Retinal pigment epithelial cell (primary cell): ENCODE measurements around the gene MAP2.

Experiments
- DNase-seq: peaks from one replicate; pipeline ENCODE4 v3.0.0-alpha.2; 2010; ENCODE audit warnings: low read depth
- H3K4me3 ChIP-seq: 2 replicates; pipeline ENCODE4 v1.5.1; 2011; ENCODE audit warnings: mild to moderate bottlenecking, low read length, control low read depth, moderate library complexity
- CTCF ChIP-seq: conservative IDR thresholded peaks from 2 replicates; pipeline ENCODE4 v1.5.1; 2011; ENCODE audit warnings: low read depth, low read length, control low read depth, inconsistent platforms

MAP2 gene

DNA sequence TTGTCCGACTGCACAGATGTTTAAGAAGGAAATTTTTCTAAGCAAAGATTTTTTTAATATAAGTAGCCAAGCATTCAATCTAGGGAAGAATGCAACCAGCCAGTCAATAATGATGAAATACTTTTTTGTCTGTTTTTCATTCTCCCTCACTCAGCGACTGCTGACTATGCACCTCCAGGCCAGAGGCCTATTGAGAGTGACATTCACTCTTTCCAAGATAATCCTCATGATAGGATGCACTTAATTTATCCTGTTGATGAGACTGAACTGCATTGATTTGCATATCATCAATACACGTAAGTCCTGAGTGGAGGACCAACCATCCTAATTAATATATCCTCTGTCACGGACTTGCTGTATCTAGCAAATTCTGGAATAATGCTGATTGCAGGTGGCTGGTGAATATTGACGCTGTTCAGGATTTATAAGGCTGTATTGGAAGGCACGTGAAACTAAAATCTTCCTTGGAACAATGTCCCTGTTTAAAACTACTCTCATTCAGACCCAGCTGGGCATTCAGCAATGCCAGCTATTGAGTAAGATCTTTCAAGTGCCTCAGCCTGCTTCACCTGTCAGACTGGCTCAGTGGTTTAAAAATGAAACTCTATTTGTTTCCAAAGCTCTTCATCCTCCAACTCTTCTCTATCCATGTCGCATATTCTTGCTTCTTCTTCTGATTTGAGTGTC, 142.2 kb downstream of the MAP2 start:
- DNase-seq, result no peak
- no peak for TF ChIP-seq CTCF
- no peak overlapping the region for H3K4me3 ChIP-seq

- no peak overlapping the region for H3K4me3 ChIP-seq
- no peak for TF ChIP-seq CTCF
- DNase-seq, result no peak
Observed at GRCh38 chr2:209570194-209570593, 146.3 kb downstream of the MAP2 start.

DNA sequence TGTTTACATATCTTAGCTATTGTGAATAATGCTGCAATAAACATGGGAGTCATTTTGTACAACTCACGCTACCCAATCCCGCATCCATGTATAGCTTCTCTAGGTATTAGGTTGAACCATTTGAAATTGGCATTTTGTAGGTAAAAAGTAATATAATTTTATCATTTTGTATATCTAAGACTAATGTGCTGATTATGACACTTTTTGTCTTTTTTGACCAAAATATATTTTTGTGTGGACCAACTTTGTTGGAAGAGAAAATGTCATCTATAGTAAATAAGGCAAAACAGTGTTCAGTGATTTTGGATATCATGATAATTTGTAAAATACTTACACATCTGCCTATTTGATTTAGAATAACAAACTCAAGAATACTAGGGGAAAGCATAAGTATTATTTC, 150.7 kb downstream of the MAP2 start:
- no peak for DNase-seq
- no peak overlapping the region for H3K4me3 ChIP-seq
- TF ChIP-seq CTCF, result no peak

- TF ChIP-seq CTCF, result peak; percentile 35
- no peak for DNase-seq
- H3K4me3 ChIP-seq, result no peak overlapping the region
Observed at GRCh38 chr2:209577376-209578357, 153.8 kb downstream of the MAP2 start.

DNA sequence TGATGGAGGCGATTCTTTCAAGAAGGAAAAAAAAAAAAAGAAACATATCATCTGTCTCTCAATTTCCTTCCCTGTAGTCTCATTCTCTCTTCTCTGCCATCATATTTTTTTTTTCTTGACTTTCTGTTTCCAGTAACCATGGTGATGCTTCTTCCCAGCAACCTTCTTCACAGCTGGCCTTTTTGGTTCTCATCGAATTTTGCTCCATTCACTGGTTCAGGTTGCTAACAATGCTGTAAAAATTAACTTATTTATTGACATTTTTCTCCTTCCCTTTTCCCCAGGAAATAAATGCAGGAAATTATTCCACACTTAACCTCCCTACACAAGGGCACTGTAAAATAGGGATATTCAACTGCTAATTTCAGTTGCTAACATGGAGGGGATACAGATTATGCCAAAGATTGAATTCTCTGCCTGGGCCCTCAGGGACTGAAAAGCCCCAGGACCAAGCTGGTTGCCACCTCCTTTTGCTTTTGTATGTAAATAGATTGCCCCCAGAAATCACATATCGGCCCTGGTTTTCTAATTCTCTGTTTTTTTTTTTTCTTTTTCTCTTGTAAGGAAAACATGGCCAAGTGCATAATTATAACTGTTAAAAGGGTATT, 154.7 kb downstream of the MAP2 start:
- no peak overlapping the region for H3K4me3 ChIP-seq
- no peak for TF ChIP-seq CTCF
- no peak for DNase-seq

GRCh38 chr2:209579230-209579749, 155.4 kb downstream of the MAP2 start:
- no peak for DNase-seq
- TF ChIP-seq CTCF, result no peak
- H3K4me3 ChIP-seq, result peak overlapping the region; percentile 54
